GM19099 (cell line): Measurements from ENCODE around the gene CENPL.

Experiments
- POLR2A ChIP-seq: IDR thresholded peaks from 3 replicates; pipeline ENCODE4 v1.6.1; 2011; ENCODE audit warnings: low read depth; ENCODE audit not compliant: insufficient read length; ENCODE audit errors: extremely low read depth

CENPL gene

GRCh38 chr1:173779936-173780335 lies 44.7 kb downstream of the CENPL start:
- no peak for TF ChIP-seq POLR2A

- no peak for TF ChIP-seq POLR2A
Measured at GRCh38 chr1:173775578-173776226, 49.0 kb downstream of the CENPL start.

DNA sequence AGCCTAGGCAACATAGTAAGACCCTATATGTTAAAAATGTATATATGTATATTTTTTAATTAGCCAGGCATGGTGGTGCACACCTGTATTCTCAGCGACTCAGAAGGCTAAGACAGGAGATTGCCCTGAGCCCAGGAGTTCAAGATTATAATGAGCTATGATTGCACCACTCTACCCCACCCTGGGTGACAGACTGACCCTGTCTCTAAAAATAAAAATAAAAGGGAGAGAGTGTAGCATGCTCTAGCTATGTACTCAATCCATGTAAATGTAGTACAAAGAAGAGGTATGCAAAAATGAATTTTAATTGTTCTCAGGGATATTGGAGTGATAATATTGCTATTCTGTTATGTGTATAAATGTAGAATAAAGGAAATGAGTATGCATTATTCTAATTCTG lies 53.1 kb downstream of the CENPL start:
- TF ChIP-seq POLR2A: no peak

DNA sequence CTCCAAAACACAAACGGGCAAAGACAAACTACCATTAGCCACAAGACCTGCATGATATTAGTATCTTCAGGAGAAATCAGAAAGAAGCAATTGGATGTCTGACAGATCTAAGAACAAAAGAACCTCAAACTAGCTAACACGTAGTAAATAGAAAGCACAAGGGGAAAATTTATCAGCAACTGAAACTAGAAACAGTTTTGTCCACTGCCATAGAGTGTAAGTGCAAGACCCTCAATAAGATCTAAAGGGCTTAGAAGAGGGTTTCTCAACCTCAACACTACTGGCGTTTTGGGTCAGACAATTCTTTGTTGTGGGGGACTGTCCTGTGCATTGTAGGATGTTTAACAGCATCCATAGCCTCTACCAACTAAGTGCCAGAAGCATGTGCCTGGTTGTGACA lies 55.9 kb downstream of the CENPL start:
- TF ChIP-seq POLR2A: no peak

- no peak for TF ChIP-seq POLR2A
Measured at GRCh38 chr1:173768206-173768605, 56.5 kb downstream of the CENPL start.

DNA sequence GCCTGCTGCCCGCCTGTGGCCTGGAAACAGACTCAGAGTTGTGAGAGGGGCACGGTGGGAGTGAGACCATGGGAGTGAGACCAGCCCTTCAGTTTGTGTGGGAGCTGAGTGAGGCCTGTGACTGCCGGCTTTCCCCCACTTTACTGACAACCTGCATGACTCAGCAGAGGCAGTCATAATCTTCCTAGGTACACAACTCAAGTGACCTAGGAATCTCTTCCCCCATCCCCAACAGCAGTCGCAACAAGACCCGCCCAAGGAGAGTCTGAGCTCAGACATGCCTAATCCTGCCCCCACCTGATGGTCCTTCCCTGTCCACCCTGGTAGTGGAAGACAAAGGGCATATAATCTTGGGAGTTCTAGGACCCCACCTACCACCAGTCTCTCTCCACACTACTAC lies 65.7 kb downstream of the CENPL start:
- no peak for TF ChIP-seq POLR2A

DNA sequence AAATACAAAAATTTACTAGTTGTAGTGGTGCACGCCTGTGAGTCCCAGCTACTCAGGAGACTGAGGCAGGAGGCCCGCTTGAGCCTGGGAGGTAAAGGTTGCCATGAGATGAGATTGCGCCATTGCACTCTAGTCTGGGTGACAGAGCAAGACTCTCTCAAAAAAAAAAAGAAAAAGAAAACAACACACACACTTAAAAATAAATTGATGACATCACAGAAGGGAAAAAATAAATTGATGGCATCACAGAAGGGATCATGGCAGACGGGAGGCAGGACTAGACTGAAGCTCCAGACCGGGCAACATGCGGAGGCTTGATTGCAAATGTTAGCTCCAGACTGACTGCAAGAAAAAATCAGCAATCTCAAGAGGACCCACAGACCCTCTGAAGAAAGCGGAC lies 66.6 kb downstream of the CENPL start:
- no peak for TF ChIP-seq POLR2A

DNA sequence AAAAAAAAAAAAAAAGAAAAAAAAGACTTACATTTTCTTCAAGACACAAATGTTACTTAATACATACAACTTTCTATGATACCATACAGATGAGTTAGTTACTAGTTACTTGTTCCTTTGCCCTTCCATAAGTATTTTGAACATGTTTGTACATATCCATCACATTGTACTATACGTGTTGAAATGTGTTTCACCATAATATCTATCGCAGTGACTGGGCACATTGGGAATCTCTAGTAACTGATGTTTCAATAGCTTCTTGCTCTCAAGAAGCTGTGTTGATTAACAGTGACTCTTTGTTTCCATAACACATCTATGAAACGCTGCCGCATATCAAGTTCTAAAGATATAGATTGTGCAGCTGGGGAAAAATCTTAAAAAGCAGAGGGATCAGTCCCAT lies 67.0 kb downstream of the CENPL start:
- no peak for TF ChIP-seq POLR2A

DNA sequence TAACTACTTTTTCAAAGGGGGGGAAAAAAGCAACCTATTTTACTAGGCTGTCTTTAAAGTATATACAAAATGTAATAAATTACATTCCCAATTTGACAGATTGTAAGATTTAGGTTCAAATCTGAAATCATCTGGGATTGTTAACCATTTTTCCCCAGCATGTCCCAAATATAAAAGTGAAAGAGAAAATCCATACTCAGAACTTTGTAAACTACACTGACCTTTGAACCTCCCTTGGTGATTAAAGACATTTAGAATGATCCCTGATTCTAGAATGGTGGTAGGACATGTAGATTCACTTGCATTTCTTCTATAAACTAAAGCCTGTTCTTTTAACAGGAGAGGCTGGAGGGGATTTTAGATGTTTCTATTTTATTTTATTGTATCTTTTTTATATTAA lies 70.9 kb downstream of the CENPL start:
- TF ChIP-seq POLR2A: no peak
